Measurements from ENCODE around the gene NR5A1. TPM values are rescaled to one million over a fixed set of nuclear protein-coding genes. Genes with fewer than 3 reads are reported as not detected.

The NR5A1 gene
- total RNA-seq, 4 donors from 2014 or later, result not detected

GRCh38 chr9:124488641-124489210, 18.5 kb downstream of the NR5A1 start:
- H3K9me3 ChIP-seq, result no peaks in the 10 kb centered on the region
- H3K27ac ChIP-seq, result no peak overlapping the region
- H3K4me3 ChIP-seq, result no peak overlapping the region
- H3K4me1 ChIP-seq, result no peaks in the 10 kb centered on the region
- peaks cover 88% of the 10 kb centered on the region for H3K27me3 ChIP-seq
- ATAC-seq, result no peak
- no peak for TF ChIP-seq POLR2AphosphoS5 (IDR thresholded peaks at IDR 0.05)
- TF ChIP-seq EP300 (IDR thresholded peaks at IDR 0.05), result no peak
- TF ChIP-seq POLR2A (IDR thresholded peaks at IDR 0.05), result no peak
- TF ChIP-seq CTCF (IDR thresholded peaks at IDR 0.05), result no peak
- H3K36me3 ChIP-seq, result no peaks in the 10 kb centered on the region
- WGBS, 2 donors (ENCODE audit: low coverage in 1 of 2), result 90 to 91% methylated on average over 1 to 3 of the region's 8 CpGs

GRCh38 chr9:124487260-124488182, 19.7 kb downstream of the NR5A1 start:
- H3K27ac ChIP-seq, result no peak overlapping the region
- WGBS, 2 donors (ENCODE audit: low coverage in 1 of 2), result 33 to 38% methylated on average over 4 to 13 of the region's 40 CpGs
- peaks cover 81% of the 10 kb centered on the region for H3K27me3 ChIP-seq
- no peak overlapping the region for H3K4me3 ChIP-seq
- ATAC-seq, result no peak
- H3K9me3 ChIP-seq, result no peaks in the 10 kb centered on the region
- H3K36me3 ChIP-seq, result no peaks in the 10 kb centered on the region
- no peak for TF ChIP-seq EP300 (IDR thresholded peaks at IDR 0.05)
- no peak for TF ChIP-seq POLR2A (IDR thresholded peaks at IDR 0.05)
- no peak for TF ChIP-seq CTCF (IDR thresholded peaks at IDR 0.05)
- TF ChIP-seq POLR2AphosphoS5 (IDR thresholded peaks at IDR 0.05), result no peak
- H3K4me1 ChIP-seq, result no peaks in the 10 kb centered on the region

GRCh38 chr9:124486778-124487259, 20.4 kb downstream of the NR5A1 start:
- H3K36me3 ChIP-seq, result no peaks in the 10 kb centered on the region
- H3K9me3 ChIP-seq, result no peaks in the 10 kb centered on the region
- H3K4me3 ChIP-seq, result no peak overlapping the region
- H3K27ac ChIP-seq, result no peak overlapping the region
- no peaks in the 10 kb centered on the region for H3K4me1 ChIP-seq
- peaks cover 81% of the 10 kb centered on the region for H3K27me3 ChIP-seq
- no peak for ATAC-seq
- 21% methylated on average over 7 of the region's 17 CpGs; no CpG with 5 or more reads in 1 of the 2 donors for WGBS, 2 donors (ENCODE audit: low coverage in 1 of 2)
- TF ChIP-seq EP300 (IDR thresholded peaks at IDR 0.05), result no peak
- no peak for TF ChIP-seq POLR2AphosphoS5 (IDR thresholded peaks at IDR 0.05)
- TF ChIP-seq POLR2A (IDR thresholded peaks at IDR 0.05), result no peak
- TF ChIP-seq CTCF (IDR thresholded peaks at IDR 0.05), result no peak

- Histone ChIP-seq H3K36me3 (no peaks in the 10 kb centered on the region), H3K27ac (no peak overlapping the region), H3K27me3 (peaks cover 81% of the 10 kb centered on the region), H3K4me3 (no peak overlapping the region), H3K9me3 (no peaks in the 10 kb centered on the region), H3K4me1 (no peaks in the 10 kb centered on the region)
- no peak for TF ChIP-seq EP300 (IDR thresholded peaks at IDR 0.05)
- TF ChIP-seq POLR2AphosphoS5 (IDR thresholded peaks at IDR 0.05), result no peak
- no peak for TF ChIP-seq POLR2A (IDR thresholded peaks at IDR 0.05)
- TF ChIP-seq CTCF (IDR thresholded peaks at IDR 0.05), result no peak
- ATAC-seq, result no peak
- 60% methylated on average over 1 of the region's 15 CpGs; no CpG with 5 or more reads in 1 of the 2 donors for WGBS, 2 donors (ENCODE audit: low coverage in 1 of 2)
These were observed 21.3 kb downstream of the NR5A1 start for GRCh38 chr9:124485936-124486335.

All from gastroesophageal sphincter (tissue), 4 donors.